ENCODE measurements around the gene KIT.

DNA sequence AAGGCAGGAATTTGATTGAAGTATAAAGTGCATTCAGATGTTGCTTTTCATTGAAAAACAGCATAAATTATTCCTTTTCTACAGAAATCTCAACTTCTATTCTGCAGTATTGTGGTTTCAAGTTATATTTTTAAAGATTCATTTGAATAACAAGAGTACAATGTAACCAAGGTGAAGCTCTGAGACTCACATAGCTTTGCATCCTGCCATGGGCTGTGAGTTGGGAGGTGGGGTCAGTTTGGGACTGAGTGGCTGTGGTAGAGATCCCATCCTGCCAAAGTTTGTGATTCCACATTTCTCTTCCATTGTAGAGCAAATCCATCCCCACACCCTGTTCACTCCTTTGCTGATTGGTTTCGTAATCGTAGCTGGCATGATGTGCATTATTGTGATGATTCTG is 69.2 kb downstream of the KIT start:
- TF ChIP-seq, protein P1, sequence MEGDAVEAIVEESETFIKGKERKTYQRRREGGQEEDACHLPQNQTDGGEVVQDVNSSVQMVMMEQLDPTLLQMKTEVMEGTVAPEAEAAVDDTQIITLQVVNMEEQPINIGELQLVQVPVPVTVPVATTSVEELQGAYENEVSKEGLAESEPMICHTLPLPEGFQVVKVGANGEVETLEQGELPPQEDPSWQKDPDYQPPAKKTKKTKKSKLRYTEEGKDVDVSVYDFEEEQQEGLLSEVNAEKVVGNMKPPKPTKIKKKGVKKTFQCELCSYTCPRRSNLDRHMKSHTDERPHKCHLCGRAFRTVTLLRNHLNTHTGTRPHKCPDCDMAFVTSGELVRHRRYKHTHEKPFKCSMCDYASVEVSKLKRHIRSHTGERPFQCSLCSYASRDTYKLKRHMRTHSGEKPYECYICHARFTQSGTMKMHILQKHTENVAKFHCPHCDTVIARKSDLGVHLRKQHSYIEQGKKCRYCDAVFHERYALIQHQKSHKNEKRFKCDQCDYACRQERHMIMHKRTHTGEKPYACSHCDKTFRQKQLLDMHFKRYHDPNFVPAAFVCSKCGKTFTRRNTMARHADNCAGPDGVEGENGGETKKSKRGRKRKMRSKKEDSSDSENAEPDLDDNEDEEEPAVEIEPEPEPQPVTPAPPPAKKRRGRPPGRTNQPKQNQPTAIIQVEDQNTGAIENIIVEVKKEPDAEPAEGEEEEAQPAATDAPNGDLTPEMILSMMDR (IDR thresholded peaks at IDR 0.05; ENCODE audit: low read length): no peak
- TF ChIP-seq EZH2 (IDR thresholded peaks at IDR 0.05; ENCODE audit: borderline replicate concordance, low read length): no peak

All from OCI-LY1 (cell line).